Nasal cavity respiratory epithelium epithelial cell of viscerocranial mucosa (primary cell): ENCODE measurements around the gene PLXNA1. TPM values are rescaled to one million over a fixed set of nuclear protein-coding genes. Genes with fewer than 3 reads are reported as not detected.

Source experiments
- total RNA-seq: library from RNA; depleted of rRNA; stranded (reverse); fragments of >200 nt; gene quantifications from 2 replicates; pipeline ENCODE4 v1.2.3, GENCODE V29; 2014

The PLXNA1 gene
- 42.7 and 139 TPM in 2 replicates for total RNA-seq

DNA sequence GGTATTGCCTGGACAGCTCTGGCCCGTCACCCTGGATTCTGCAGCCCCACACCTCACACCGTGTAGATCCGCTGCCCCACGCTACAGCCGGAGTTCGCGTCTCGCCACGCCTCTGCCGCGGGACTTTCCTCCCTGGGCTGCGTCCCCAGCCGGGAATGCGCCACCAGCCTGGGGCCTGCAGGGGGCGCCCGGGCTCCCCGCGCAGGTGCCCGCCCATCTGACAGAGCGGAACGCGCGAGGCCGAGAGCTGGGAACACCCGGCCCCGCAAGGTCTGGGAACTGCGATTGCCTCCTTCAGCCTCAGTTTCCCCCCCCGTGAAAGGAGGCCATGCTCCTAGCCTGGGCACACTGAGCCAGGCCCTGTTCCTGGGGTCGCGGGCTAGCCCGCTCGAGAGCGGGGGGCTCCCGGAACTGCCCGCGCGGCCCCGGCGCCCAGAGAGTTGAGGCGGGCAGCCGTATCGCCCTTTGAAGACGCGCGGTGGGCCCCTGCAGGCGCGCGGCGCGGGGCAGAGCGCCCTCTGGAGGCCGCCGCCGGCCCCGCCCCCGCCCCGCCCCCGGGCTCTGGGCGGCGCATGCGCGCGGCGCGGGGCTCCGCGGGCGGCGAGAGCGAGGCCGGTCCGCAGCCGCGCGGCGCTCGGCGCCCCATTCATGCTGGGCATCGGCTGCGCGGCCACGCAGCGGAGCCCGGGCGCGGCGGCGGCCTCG lies at the start of gene PLXNA1:
Gene PLXNA1 (plus strand): TSS at position 645 of the 705 bp plus-strand sequence. CDS start 5,479 bp downstream, outside the sequence.

Other genes starting within 250 kb of the PLXNA1 start
- not detected in 2 replicates for gene PRR23E, start 210.0 kb downstream of the PLXNA1 start, total RNA-seq